DMS53 (cell line): ENCODE data around the gene RBM15B.
A peak's percentile ranks its signal among the peaks of the same experiment; 100 is the strongest.
"Not testable (repeated sequence)": the region's sequence is repeated elsewhere in the genome, so short reads cannot be mapped to it uniquely, and the experiment has no call there.

Source experiments
- DNase-seq: peaks from one replicate; lab custom pipeline; 2025; lab: John Stamatoyannopoulos, UW

The RBM15B gene

DNA sequence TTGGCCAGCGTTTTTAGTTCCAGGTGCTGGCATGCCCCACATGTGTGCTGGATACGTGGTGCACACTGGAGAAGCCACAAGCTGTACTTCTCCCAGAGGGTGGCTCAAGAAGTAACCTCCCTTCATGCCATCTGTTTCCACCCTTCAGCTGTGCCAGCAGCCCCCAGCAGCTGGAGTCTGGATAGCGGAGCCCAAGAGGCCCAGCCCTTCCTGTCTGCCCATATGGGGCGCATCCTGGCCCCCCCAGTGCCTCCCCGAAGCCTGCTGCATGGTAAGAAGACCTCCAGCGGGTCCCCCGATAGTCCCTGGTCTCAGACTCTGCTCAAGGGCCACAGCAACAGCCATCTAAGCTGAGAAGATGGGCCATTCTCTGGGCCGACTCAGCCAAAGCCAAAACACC is 11.8 kb upstream of the RBM15B start:
- no peak for DNase-seq

DNA sequence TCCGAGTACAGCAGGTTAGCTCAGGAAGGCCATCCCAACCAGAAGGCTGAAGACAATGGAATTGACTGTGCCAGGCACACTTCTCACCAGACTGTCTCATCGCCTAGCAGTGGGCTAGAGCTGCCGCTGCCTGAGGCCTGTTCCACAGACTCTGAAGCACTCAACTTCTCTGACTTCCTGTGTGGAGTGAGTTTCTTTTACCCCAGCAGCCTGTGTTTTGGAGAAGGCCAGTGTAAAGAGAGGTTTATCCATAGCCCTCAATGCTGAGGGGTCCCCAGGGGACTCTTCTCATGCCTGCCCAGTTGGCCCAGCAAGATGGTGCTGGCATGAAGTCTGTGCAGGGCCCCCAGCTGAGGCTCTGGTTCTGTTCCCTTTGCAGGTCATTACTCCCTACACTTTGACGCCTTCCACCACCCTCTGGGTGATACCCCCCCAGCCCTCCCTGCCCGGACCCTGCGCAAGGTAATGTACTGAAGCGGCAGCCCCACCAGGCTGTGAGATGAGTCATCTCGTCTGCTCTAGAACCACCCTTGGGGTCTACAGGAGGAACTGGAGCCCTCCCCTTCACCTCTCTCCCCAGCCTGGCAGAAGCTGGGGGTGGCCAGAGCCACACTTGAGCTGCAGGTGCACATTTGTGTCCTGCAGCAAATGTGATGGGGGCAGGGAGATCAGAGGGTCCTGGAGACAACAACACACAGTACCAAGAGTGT is 11.2 kb upstream of the RBM15B start:
- DNase-seq, result no peak

DNA sequence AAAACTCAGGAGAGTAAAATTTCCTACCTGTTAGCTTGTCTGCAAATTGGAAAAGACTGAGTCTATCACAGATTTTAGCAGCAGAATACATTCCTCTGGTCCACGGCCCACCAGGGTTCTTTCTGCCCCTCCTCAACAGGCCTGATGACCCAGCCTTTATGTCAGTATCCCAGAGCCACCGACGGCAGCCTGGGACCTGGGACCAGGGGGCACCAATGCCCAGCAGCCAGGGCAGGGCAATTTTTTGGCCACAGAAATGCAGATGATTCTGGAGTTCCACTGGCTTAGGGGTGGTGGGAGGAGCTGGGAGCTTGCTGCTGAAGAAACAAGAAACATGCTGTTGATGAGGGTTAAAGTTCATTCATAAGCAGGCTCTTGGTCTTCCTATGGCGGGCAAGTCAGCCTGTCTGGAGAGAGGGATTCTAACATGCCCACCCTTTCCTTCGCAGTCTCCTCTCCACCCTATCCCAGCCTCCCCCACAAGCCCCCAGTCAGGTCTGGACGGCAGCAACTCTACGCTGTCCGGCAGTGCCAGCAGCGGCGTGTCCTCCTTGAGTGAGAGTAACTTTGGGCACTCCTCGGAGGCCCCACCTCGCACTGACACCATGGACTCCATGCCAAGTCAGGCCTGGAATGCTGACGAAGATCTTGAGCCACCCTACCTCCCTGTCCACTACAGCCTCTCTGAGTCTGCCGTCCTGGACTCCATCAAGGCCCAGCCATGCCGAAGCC is 10.3 kb upstream of the RBM15B start:
- DNase-seq, result no peak

DNA sequence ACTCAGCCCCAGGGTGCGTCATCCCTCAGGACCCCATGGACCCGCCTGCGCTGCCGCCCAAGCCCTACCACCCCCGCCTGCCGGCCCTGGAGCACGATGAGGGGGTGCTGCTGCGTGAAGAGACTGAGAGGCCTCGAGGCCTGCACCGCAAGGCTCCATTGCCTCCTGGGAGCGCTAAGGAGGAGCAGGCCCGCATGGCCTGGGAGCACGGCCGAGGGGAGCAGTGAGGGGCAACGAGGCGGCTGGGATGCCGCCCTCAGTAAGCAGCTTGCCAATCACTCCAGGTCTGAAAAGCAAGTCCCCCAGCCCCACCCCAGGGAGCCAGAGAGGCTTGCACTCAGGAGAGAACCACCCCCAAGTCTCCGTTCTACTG is 9.8 kb upstream of the RBM15B start:
- DNase-seq, result no peak

DNA sequence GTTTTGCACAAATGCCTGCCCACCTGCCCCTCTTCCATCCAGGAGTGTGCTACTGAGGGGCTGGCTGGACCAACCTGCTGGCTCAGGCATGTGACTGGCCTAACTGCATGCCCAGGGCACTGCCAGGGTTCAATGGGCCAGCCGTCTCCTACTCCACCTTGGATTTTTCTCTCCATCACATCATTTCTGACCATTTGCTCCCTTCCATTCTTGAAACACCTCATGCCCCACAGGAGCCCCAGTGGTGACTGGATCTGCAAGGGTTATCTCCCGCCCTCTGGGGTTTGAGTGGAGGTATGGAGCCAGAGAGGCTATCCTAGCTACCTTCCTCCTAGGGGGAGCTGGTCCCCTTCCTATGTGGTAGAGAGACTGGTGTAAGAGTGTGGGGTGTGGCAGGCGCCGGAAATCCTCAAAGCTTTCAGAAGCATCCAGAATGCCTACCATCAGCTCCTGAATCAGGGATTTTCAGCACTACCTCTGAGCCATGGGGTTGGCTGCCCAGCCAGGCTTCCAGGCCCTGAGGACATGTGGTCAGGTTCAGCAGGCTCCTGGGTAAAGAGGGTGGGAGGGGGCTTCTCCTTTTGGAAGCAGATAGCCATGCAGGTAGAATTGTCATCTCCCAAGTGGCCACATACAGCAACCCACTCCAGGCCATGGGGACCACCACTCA is 8.9 kb upstream of the RBM15B start:
- DNase-seq, result no peak

DNA sequence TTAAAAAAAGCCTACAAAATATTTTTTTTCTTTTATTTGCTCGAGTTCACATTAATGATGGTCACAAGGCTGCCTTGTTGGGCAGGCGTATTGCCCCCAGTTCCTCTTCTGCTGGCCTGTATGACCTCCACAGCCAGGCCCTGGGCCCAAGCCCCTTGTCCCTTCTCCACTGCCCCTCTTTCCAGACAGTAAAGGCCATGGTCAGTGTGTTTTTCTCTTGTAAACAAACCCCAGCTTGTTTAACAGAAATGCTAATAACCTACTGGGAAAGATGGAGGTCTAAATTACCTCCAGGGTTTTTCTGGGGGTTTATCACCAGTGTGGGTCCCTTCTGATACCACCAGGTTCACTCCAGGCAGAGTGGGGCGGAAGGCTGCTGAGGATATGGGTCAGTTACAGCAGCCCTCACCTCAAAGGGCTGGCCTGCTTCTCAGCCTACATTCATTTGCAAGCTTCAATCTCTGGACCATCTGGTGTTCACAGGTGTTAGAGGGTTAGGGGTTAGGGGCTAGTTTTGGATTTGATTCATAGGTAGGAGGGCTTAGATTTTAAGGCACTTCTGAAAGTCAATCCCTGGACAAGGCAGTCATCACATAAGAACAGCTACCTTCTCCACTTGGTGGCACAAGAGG is 8.0 kb upstream of the RBM15B start:
- DNase-seq, result no peak

DNA sequence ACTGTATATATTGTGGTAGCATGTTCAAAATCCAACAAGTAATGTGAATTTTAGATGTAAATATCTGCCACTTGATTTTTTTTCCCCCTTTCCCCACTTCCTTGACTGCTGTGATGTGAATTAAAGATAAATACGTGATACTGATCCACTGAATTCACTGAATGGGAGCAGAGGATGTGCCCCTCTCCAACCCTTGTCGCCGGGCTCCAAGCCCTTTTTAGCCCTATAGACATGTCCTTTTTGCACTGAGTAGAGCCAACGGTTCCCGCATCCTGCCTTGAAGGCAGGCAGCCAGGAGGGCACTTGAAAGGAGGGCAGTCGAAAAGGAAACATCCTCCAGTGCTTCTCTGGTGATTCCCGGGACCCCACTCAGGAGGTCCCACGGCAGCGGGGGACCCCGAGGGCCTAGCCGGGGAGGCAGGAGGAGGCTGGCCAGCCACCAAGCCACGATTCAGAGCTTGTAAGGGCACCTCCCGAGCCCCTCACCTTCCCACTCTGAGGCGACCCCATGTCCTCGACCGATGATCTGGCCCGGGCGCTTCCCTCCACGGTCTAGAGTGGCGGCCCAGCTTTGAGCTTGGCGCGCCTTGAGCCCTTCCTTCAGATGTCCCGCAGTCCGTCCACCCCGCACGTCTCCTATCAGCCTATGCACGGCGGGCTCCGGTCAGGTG is 6.9 kb upstream of the RBM15B start:
- peak; percentile 51 for DNase-seq

DNA sequence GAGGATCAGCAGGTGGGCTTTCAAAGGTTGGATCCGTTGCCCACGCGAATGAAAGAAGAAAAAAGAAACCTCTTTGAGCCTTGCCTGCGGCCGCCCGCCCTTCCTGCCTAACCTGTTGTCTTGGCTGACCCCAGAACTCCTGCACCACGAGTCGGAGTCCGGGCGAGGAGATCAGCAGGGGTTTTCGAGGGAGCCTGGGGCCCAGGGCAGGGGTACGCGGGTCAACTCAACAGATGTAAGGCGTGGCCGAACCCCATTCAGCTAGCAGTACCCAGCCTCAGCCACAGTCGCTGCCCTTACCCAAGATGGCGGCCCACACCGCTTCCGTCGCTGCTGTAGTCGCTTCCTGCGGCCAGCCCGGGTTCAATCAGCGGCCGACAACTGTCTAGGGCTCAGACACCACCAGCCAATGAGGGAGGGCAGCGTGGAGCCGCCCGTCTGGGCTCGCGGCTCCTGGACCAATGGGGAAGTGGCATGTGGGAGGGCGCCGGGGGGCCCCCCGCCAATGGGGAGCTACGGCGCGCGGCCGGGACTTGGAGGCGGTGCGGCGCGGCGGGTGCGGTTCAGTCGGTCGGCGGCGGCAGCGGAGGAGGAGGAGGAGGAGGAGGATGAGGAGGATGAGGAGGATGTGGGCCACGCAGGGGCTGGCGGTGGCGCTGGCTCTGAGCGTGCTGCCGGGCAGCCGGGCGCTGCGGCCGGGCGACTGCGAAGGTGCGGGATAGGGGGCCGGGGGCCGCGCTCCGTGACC is 6.2 kb upstream of the RBM15B start, which contains the start of gene MANF:
Gene MANF, plus strand, starts transcription at position 566 of the 748 bp plus-strand sequence. Its CDS starts 52 bp downstream, at position 618.
- peak; percentile 92 for DNase-seq

DNA sequence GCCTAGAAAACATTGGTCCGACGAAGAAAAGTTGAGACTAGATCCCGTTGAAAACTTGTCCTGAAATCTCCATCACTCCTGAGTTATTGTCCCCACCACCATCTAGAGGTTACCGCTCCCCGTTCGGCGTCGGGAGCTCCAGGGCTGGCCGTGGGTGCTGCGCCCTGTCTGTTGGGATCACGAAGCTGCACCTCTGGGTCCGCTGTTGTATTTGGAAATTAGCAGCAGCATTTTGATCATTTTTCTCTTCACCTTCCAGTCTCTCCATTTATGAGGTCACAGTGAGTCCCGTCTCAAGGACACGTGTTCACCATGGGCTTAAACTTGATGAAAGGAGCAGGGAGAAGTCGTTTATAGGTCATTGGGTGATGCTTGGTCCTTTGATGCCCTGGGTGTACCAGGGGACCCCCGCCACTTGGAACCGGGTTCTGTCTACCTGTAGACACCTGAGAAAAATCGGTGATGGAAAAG is 5.4 kb upstream of the RBM15B start:
- peak; percentile 26 for DNase-seq

DNA sequence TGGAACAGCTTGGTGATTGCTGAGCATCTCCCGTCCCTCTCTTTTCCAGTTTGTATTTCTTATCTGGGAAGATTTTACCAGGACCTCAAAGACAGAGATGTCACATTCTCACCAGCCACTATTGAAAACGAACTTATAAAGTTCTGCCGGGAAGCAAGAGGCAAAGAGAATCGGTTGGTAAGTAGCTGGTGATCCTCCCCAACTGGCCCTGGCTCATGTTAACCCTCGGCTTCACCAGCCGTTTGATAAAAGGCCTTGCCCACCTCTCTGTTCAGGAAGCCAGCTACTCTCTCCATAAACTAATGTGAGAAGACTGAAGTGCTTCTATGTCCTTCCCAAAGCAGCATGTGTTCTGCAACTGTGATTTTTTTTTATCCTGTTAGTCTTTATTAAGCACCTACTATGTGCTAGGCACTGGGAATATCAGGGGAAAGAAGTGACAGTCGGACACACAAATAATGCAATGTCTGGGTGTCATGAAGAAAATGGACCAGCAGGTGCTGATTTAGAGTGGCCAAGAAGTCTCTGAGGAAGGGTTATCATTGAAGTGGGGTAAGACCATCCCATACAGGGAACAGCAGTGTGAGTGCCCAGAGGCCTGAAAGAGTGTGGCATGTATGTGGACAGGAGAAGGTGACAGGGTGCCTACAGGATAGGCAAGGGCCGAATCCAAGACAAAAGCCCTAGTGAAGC is 4.8 kb upstream of the RBM15B start:
- no peak for DNase-seq

DNA sequence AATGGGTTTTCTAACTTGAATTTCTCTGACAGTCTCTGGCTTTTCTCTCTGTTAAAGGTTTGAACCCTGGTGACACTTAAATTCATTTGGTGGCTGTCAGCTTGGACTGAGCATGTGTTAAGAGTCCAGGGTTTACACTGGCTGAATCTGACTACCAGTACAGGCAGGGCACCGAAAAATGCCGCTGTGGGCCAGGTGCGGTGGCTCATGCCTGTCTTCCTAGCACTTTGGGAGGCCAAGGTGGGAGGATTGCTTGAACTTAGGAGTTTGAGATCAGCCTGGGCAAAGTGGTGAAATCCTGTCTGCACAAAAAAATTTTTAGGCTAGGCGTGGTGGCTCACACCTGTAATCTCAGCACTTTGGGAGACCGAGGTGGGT is 4.2 kb upstream of the RBM15B start:
- no peak for DNase-seq

DNA sequence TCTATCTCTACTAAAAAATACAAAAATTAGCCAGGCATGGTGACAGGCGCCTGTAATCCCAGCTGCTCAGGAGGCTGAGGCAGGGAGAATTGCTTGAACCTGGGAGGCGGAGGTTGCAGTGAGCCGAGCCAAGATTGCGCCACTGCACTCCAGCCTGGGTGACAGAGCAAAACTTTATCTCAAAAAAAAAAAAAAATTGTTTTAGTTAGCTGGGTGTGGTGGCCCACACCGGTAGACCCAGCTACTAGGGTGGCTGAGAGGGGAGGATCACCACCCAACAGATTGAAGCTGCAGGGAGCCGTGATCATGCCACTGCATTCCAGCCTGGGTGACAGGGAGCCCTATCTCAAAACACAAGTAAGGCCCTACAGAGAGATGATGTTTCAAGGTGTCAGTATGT is 3.8 kb upstream of the RBM15B start:
- DNase-seq, result not testable (repeated sequence)

DNA sequence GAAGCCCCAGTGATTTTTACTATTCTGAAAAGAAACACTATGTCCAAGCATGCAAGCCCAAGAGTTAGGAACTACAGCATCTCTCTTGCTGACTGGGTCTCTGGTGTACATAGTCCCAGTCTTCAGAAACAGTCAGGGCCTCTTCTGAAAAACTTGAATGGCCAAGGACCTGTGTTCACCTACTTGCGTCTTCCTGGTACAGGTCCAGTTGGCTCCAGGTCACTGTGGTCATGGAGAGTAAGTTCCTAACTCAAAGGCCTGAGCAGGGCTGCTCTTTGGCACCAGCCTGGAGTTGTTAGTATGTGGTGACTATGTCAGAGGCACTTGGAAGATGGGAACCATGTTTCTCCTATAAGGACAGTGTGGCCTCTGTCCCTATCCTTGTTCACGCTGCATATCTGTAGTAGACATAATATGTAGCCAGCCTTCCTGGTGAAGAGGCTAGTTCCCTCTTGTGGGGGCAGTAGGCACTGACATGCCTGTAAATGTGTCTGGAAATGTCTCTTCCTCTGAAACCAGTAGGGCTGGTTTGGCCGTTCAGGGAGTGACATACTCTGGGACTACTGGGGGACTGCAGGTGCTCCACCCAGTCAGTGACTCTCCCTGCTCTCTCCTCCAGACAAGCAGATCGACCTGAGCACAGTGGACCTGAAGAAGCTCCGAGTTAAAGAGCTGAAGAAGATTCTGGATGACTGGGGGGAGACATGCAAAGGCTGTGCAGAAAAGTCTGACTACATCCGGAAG is 2.6 kb upstream of the RBM15B start:
- peak; percentile 76 for DNase-seq

DNA sequence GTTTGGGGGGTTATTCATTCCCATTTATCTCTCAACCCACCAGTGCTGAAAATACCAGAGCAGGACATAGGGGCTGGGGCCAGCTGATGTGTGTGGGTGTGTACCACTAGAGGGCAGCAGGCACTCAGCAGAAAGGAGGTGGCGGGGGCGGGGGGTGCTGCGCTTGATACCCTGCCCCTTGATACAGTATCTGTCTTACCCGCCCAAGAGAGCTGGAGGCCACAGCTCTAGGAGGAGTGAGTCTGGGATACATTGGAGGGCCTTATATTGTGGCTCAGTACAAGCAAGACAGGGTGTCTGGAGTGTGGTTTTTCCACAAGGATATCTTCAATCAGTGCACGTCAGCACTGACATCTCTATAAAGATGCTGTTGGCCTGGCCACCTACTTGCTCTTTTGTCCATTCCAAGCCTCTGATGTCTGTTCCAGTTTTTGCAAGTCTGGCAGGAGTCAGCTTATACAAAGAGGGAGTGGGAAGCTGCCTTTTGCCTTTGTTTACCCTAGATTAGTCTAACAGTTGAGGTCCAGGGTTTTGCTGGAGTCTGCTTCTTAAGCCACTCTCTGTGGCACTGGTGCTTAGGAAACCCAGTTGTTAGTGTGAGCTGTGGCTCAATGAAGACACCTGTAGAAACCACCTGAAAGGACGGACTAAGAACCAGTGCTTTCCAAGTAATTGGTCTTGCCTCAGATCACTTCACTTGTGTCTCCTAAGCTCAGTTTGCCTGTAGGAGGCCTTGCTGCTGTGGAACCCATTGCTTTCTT is 1.5 kb upstream of the RBM15B start:
- DNase-seq, result peak; percentile 45

DNA sequence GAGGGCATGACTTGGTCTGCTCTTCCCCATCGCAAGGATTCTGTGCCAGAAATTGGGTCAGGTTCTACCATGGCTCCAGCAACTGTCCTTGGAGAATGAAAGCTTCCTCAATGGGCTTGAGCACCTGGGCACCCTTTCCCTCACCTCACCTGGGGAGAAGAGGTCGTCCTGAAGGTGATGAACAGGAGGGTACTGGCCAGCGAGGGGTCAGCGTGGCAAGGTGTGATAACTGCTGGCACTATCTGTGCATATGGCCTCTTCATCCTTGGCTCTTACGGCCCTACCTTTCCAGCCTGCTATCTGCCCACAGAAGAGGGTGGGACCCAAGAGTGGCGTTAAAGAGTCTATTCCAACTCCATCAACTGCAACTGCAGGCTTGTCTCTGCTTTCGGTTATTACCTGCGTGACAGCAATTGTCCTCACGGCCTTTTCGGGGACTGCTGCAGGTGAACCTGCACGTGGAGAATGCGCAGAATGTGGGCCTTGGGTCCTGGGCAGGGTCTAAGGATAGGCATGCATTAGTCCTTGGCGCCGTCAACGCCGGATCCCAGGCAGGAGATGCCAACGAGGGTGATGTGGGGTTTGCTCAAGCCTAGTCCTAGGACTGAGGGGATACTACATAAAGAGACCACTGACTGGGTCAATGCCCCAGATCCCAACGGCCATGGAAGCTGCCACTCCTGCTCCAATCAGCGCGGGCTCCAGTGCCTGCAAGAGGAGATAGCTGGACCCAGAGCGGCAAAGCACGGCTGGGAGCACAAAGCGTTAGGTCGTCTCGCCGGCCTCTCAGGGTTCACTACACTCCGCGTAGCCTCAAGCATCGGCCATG is 625 bp upstream of the RBM15B start:
- no peak for DNase-seq

DNA sequence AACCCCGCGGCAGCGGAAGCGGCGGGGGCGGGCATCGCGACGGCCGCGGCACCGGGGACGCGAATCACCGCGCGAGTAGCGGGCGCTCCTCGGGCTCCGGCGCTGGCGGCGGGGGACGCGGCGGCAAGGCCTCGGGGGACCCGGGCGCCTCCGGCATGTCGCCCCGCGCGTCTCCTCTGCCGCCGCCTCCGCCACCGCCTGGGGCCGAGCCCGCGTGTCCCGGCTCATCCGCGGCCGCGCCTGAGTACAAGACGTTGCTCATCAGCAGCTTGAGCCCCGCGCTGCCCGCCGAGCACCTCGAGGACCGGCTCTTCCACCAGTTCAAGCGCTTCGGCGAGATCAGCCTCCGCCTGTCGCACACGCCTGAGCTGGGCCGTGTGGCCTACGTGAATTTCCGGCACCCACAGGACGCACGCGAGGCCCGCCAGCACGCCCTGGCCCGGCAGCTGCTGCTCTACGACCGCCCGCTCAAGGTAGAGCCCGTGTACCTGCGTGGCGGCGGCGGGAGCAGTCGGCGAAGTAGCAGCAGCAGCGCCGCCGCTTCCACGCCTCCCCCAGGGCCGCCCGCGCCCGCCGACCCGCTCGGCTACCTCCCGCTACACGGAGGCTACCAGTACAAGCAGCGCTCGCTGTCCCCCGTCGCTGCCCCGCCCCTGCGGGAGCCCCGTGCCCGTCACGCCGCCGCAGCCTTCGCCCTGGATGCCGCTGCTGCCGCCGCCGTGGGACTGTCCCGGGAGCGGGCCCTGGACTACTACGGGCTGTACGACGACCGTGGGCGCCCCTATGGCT is 675 bp downstream of the RBM15B start:
- DNase-seq, result peak; percentile 49

DNA sequence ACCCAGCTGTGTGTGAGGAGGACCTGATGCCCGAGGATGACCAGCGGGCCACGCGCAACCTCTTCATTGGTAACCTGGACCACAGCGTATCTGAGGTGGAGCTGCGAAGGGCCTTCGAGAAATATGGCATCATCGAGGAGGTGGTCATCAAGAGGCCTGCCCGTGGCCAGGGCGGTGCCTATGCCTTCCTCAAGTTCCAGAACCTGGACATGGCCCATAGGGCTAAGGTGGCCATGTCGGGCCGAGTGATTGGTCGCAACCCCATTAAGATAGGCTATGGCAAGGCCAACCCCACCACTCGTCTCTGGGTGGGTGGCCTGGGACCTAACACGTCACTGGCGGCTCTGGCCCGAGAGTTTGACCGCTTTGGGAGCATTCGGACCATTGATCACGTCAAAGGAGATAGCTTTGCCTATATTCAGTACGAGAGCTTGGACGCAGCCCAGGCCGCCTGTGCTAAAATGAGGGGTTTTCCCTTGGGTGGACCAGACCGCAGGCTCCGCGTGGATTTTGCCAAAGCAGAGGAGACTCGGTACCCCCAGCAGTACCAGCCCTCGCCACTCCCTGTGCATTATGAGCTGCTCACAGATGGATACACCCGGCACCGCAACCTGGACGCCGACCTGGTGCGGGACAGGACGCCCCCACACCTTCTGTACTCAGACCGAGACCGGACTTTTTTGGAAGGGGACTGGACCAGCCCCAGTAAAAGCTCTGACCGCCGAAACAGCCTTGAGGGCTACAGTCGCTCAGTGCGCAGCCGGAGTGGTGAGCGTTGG is 1.5 kb downstream of the RBM15B start:
- DNase-seq, result no peak
